Fibroblast of skin of right quadriceps (primary cell): ENCODE results near the gene RAD18.
A peak's percentile ranks its signal among the peaks of the same experiment; 100 is the strongest.

ENCODE experiments used
- DNase-seq: peaks from one replicate; pipeline ENCODE4 v3.0.0-alpha.2; 2013

Gene RAD18

GRCh38 chr3:8856721-8857120 is 106.6 kb downstream of the RAD18 start:
- DNase-seq = peak; percentile 58

- DNase-seq = no peak
These were observed 107.2 kb downstream of the RAD18 start for GRCh38 chr3:8856071-8856470.

- DNase-seq = peak; percentile 41
These were observed 108.6 kb downstream of the RAD18 start for GRCh38 chr3:8854656-8855055.

- DNase-seq = no peak
These were observed 110.2 kb downstream of the RAD18 start for GRCh38 chr3:8853081-8853480.

GRCh38 chr3:8852511-8852910 is 110.8 kb downstream of the RAD18 start:
- DNase-seq = no peak

- peak; percentile 92 for DNase-seq
These were observed 111.6 kb downstream of the RAD18 start for GRCh38 chr3:8851703-8852102.

- peak; percentile 97 for DNase-seq
These were observed 114.6 kb downstream of the RAD18 start for GRCh38 chr3:8848696-8849131.

GRCh38 chr3:8847317-8847716 is 116.0 kb downstream of the RAD18 start:
- DNase-seq = no peak

GRCh38 chr3:8846176-8846575 is 117.1 kb downstream of the RAD18 start:
- no peak for DNase-seq

- DNase-seq = peak; percentile 83
These were observed 117.6 kb downstream of the RAD18 start for GRCh38 chr3:8845641-8846040.

GRCh38 chr3:8843347-8843746 is 119.9 kb downstream of the RAD18 start:
- no peak for DNase-seq

GRCh38 chr3:8842293-8842692 is 121.0 kb downstream of the RAD18 start:
- DNase-seq = no peak

- DNase-seq = peak; percentile 46
These were observed 121.8 kb downstream of the RAD18 start for GRCh38 chr3:8841472-8841871.

- peak; percentile 83 for DNase-seq
These were observed 122.7 kb downstream of the RAD18 start for GRCh38 chr3:8840556-8840955.

- no peak for DNase-seq
These were observed 123.5 kb downstream of the RAD18 start for GRCh38 chr3:8839607-8840325.

GRCh38 chr3:8838765-8839423 is 124.4 kb downstream of the RAD18 start:
- DNase-seq = no peak

- no peak for DNase-seq
These were observed 125.0 kb downstream of the RAD18 start for GRCh38 chr3:8838234-8838633.

- peak; percentile 86 for DNase-seq
These were observed 126.1 kb downstream of the RAD18 start for GRCh38 chr3:8837162-8837561.

GRCh38 chr3:8836096-8836495 is 127.2 kb downstream of the RAD18 start:
- no peak for DNase-seq

- DNase-seq = no peak
These were observed 127.9 kb downstream of the RAD18 start for GRCh38 chr3:8835385-8835784.

GRCh38 chr3:8834974-8835373 is 128.3 kb downstream of the RAD18 start:
- no peak for DNase-seq

GRCh38 chr3:8827641-8828040 is 135.6 kb downstream of the RAD18 start:
- DNase-seq = no peak
